Coronary artery (tissue), 2 donors: ENCODE measurements around the gene WDR54.

Experiments used
- DNase-seq: peaks from one replicate; pipeline ENCODE4 v3.0.0-alpha.2; 2017; ENCODE audit warnings: low spot score
- H3K27ac ChIP-seq, 2 donors: fragments of 200-600 bp; sonication (generic); one replicate each; pipeline ENCODE4 v1.5.1; 2016 to 2019
- H3K4me3 ChIP-seq: fragments of 200-600 bp; sonication (generic); 2 replicates; pipeline ENCODE4 v1.5.1; 2016; ENCODE audit warnings: mild to moderate bottlenecking, moderate library complexity
- TF ChIP-seq, protein P1 (sequence below): fragments of 200-600 bp; sonication (generic); IDR thresholded peaks from one replicate; pipeline ENCODE4 v1.5.1; 2019; ENCODE audit warnings: antibody characterized with exemption

The WDR54 gene

DNA sequence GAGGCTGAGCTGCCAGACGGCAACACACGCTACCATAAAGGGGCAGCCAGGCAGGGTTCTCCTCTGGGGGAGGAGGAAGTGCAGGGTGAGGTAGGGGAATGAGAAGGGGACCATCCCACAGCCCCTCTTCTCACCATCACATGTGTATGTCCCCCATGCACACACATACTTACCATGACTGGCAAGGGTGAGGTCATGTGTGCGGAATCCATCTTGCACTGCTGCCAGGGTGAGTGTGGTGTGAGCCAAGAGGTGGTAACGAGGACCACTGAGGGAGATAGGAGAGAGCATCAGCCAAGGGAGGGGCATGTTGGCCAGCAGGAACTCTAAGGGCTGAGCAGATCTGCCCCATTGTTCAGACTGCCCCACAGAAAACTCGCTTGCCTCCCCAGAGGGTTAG is 7.1 kb downstream of the WDR54 start:
- H3K27ac ChIP-seq: no peak overlapping the region
- H3K4me3 ChIP-seq: no peak overlapping the region
- TF ChIP-seq, protein P1, sequence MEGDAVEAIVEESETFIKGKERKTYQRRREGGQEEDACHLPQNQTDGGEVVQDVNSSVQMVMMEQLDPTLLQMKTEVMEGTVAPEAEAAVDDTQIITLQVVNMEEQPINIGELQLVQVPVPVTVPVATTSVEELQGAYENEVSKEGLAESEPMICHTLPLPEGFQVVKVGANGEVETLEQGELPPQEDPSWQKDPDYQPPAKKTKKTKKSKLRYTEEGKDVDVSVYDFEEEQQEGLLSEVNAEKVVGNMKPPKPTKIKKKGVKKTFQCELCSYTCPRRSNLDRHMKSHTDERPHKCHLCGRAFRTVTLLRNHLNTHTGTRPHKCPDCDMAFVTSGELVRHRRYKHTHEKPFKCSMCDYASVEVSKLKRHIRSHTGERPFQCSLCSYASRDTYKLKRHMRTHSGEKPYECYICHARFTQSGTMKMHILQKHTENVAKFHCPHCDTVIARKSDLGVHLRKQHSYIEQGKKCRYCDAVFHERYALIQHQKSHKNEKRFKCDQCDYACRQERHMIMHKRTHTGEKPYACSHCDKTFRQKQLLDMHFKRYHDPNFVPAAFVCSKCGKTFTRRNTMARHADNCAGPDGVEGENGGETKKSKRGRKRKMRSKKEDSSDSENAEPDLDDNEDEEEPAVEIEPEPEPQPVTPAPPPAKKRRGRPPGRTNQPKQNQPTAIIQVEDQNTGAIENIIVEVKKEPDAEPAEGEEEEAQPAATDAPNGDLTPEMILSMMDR: no peak

DNA sequence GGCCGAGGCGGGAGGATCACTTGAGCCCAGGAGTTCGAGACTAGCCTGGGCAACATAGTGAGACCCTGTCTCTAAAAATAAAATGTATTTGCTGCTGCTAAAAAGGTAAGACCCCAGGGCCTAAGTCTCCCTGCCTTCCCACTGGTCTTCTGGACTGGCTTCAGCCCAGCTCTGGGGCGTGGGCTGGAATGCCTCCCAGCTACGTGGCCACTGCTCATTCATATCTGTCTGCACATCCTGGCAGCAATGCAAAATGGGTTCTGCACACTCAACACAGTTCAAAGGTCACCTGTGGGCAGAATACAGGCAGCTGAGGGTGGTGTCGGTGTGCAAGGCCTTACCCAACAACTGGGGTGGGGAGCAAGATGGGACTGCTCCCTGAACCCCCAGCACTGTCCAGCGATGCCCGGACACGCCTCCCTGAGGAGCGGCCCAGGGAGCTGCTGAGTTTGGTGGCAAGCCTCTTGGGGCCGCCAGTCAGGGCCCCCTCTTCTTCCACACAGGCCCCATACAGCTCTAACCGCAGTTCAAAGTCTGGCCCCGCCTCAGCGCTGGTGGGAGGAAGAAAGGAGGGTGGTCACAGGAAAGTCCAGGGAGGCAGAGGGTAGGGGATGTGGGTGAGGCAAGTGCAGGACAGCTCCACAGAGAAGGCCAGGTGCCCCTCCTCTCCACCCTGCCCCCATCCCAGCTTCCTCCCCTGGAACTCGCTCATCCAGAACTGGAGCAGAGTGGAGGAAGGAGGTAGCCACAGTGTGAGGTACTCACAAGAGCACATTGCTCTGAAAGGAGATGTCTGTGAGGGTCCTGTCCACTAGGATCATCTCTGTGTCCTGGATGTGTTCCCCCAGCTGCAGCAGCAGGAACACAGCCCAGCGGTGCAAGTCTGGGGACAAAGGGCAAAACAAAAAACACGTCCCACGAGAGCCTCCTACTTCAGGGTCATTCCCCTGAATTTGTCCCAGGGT is 8.2 kb downstream of the WDR54 start:
- no peak for DNase-seq
- TF ChIP-seq, protein P1: no peak
- H3K4me3 ChIP-seq: no peak overlapping the region
- H3K27ac ChIP-seq: no peak overlapping the region

More for the DNA sequence above, 7.1 kb downstream of the WDR54 start:
- DNase-seq: no peak

DNA sequence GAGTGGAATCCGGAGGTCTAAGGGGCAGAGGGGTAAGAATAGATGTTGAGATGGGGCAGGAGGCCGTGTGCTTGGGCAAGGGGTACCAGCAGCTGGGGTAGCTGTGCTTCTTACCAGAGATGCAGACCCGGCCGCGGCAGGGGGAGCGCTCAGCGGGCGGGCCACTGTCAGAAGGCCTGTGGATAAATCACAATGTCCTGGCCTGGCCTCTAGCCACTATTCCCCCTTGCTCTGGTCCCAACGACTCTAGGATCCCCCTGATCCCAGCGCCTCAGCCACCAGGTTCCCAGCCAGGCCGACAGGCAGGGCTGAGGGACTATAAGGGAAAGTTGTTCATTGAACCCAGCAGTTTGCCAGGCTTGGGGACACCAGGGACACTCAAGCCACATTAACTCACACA is 9.0 kb downstream of the WDR54 start:
- H3K27ac ChIP-seq: no peak overlapping the region
- H3K4me3 ChIP-seq: no peak overlapping the region
- no peak for DNase-seq
- TF ChIP-seq, protein P1: no peak

DNA sequence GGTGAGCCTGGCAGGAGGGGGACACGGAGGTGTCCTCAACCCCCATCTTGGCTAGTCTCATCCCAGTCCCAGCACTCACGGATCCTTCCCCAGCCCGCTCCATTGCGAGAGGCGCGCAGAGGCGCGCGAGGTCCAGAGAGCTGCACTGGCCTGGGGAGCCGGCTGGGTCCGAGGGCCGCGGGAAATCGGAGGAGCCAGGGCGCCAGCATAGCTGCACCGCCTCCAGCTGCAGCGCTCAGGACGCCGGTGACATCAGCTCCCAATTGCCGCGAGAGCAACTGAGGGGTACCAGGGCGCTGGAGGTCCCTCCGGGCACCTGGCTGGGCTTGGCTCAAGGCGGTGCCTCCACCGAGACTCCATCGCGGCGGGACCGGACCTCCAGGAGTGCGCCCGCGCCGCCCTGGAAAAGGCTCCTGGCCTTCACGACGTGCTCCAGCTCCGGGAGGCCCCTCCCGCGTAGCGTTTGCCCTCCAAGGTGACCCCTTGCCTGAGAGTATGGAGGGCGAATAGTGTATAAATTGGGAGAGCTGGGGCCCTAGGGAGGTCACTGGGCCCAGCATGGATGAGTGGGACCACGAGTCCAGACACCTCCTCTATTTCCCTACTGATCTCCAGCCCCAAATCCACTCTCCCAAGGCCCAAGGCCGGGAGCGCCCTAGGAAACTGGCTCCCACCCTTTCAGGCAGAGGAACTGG is 14.7 kb downstream of the WDR54 start:
- Histone ChIP-seq H3K27ac (peak overlapping the region in 1 of 2 donors; percentile 8), H3K4me3 (peak overlapping the region; percentile 2)
- DNase-seq: no peak
- TF ChIP-seq, protein P1: no peak

DNA sequence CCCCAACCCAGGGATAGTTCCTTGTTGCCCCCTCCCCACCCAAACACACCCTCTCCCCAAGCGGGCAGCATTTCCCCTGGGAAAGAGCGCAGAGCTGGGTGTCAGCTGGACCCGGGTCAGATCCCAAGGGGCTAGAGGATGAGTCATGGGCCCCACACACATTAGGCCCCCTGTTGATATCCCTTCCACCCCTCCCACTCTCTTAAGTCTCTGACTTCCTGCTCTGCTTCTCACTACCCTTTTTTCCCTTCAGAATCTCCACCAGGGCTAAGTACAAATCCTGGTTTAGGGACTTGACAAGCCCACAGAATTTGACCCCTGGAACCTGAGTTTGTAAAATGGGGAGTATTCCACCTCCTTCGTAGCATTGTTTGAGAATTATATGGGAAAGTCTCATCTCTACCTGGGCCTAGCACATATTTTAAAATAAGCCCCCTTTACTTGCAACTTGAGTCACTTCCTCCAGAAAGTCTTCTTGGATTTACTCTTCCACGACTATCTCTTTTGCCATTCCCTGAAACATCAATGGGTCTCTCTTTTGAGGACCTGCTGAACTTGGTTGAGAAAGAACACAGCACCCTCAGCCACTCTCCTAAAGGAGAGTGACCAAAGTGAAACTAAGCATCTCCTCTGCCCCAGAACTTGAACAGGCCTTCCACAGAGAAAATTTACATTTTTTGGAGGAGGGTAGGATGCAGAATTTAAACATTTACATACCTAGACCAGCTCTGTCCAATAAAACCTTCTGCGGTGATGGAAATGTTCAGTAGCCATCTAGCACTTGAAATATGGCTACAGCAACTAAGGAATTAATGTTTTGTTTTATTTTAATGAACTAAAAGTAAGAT is 15.5 kb downstream of the WDR54 start:
- H3K4me3 ChIP-seq: peak overlapping the region; percentile 2
- H3K27ac ChIP-seq: peak overlapping the region in 1 of 2 donors; percentile 8
- TF ChIP-seq, protein P1: no peak
- DNase-seq: no peak

DNA sequence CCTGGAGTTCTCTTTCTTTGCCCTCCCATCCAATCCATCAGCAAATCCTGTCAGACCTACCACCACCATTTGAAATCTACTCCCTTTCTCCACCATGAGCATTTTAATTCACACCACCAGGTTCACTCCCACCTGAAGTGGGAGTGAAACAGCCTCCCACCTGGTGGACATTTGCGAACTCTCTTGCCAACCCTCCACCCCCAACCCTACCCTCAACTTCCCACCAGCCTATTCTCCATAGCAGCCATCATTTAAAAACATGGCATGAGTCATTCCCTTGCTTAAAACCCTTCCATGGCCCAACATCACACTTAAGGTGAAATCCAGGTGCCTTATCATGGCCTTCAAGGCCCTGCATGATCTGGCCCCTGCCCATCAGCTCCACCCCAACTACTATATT is 16.7 kb downstream of the WDR54 start:
- TF ChIP-seq, protein P1: no peak
- H3K27ac ChIP-seq: no peak overlapping the region
- DNase-seq: no peak
- H3K4me3 ChIP-seq: no peak overlapping the region
